Measurements from ENCODE around the gene SYNDIG1L. TPM values are rescaled to one million over a fixed set of nuclear protein-coding genes. Genes with fewer than 3 reads are reported as not detected.

SYNDIG1L gene
- total and polyA plus RNA-seq, 2 of the 4 experiments (the other 2 are of a cell fraction) = not detected

DNA sequence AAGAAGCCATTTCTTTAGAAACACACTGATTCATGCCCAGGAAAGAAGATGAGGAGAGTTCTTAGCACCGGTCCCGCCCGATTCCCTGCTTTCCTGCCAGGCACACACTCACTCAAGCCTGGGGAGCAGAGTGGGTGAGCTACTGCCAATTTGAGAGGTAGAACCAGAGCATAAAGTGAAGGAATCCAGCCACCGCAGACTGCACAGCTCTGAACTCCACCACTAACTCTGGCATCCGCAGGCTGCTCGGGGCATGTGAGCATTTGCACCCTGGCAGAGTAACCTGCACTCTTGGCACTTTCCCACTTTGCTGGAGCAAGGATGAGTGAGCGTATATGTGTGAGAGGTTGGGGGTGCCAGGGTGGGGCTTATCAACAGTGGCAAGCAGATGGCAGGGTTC is 4.0 kb upstream of the SYNDIG1L start:
- no peaks in the 10 kb centered on the region for H3K36me3 ChIP-seq (ENCODE audit: control insufficient read depth, insufficient read depth, low read length)
- H3K56ac ChIP-seq (ENCODE audit: extremely low read depth, insufficient read depth, low read length) = no peak overlapping the region
- no peak overlapping the region for H4K8ac ChIP-seq (ENCODE audit: low read depth in 2 of 2, low read length in 2 of 2)
- WGBS, 2 experiments (ENCODE audit: extremely low coverage in 2 of 2, insufficient read length in 1 of 2) = no CpG with 5 or more reads among the region's 7 CpGs
- no TSS peak for BruUV-seq (replicated peaks)
- no peak overlapping the region for H3K9ac ChIP-seq (ENCODE audit: low read depth, low read length)
- no peak overlapping the region for H2AK9ac ChIP-seq (replicated peaks; ENCODE audit: low read depth, low read length, poor library complexity)
- H2BK20ac ChIP-seq (ENCODE audit: low read depth, low read length) = no peak overlapping the region
- no peak overlapping the region for H4K5ac ChIP-seq (ENCODE audit: low read depth, low read length)
- no peaks in the 10 kb centered on the region for H3K79me1 ChIP-seq (ENCODE audit: low read depth in 1 of 2, low read length in 2 of 2)
- H2AFZ ChIP-seq (replicated peaks; ENCODE audit: low read length, poor library complexity) = no peak overlapping the region
- no peak overlapping the region for H2BK15ac ChIP-seq (ENCODE audit: low read depth, low read length)
- no peak overlapping the region for H3K14ac ChIP-seq (replicated peaks; ENCODE audit: low read depth, low read length)
- no peak overlapping the region for H4K91ac ChIP-seq (ENCODE audit: insufficient read depth, low read depth, low read length)
- H3K4me2 ChIP-seq (ENCODE audit: low read depth, low read length) = no peak overlapping the region
- no peaks in the 10 kb centered on the region for H3K9me1 ChIP-seq (ENCODE audit: insufficient read depth, low read length)
- ATAC-seq (ENCODE audit: low read depth) (no peak), DNase-seq (no peak)
- peaks cover 58% of the 10 kb centered on the region for H3K27me3 ChIP-seq (ENCODE audit: control insufficient read depth, insufficient read depth, low read length)
- H2BK120ac ChIP-seq (ENCODE audit: low read depth, low read length) = no peak overlapping the region
- dilution Hi-C loops (cut with HindIII; ENCODE audit: low sequenced_read_pairs, unreplicated experiment) = no loop called here
- no peaks in the 10 kb centered on the region for H4K20me1 ChIP-seq (ENCODE audit: insufficient read depth, low read length)
- no peak for TF ChIP-seq FOS (IDR thresholded peaks at IDR 0.05; ENCODE audit: low read depth, low read length)
- TF ChIP-seq, protein P1, sequence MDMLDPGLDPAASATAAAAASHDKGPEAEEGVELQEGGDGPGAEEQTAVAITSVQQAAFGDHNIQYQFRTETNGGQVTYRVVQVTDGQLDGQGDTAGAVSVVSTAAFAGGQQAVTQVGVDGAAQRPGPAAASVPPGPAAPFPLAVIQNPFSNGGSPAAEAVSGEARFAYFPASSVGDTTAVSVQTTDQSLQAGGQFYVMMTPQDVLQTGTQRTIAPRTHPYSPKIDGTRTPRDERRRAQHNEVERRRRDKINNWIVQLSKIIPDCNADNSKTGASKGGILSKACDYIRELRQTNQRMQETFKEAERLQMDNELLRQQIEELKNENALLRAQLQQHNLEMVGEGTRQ (IDR thresholded peaks at IDR 0.05; ENCODE audit: low read depth, low read length) = no peak
- TF ChIP-seq RFX5 (IDR thresholded peaks at IDR 0.05; ENCODE audit: low read depth, low read length) = no peak
- no peak for TF ChIP-seq POLR2A (IDR thresholded peaks at IDR 0.05; ENCODE audit: low read depth, low read length)
- TF ChIP-seq NFE2L2 (IDR thresholded peaks at IDR 0.05; ENCODE audit: low read depth, low read length) = no peak
- no peak for TF ChIP-seq CEBPB (IDR thresholded peaks at IDR 0.05; ENCODE audit: low read depth, low read length)
- H3K18ac ChIP-seq (ENCODE audit: low read depth, low read length) = no peak overlapping the region
- CTCF ChIA-PET = no interaction called here
- no peak overlapping the region for H3K23ac ChIP-seq (ENCODE audit: low read depth, low read length)
- POLR2A ChIA-PET (ENCODE audit: unreplicated experiment) = no interaction called here
- H2AK5ac ChIP-seq (ENCODE audit: low read depth, low read length) = no peak overlapping the region
- H3K9me3 ChIP-seq (ENCODE audit: control insufficient read depth, insufficient read depth, low read length) = no peaks in the 10 kb centered on the region
- no peak overlapping the region for H3K4ac ChIP-seq (ENCODE audit: low read depth, low read length)
- no peak overlapping the region for H3K27ac ChIP-seq (ENCODE audit: insufficient read depth, low read length)
- intact Hi-C loops (cut with micrococcal nuclease) = no loop called here
- H2BK5ac ChIP-seq (ENCODE audit: low read depth, low read length, poor library complexity, severe bottlenecking) = no peak overlapping the region
- in situ Hi-C loops (cut with MboI; ENCODE audit: low sequenced_read_pairs) = no loop called here
- H3K4me3 ChIP-seq (ENCODE audit: insufficient read depth, low read depth, low read length) = no peak overlapping the region
- no peaks in the 10 kb centered on the region for H3K4me1 ChIP-seq (ENCODE audit: control insufficient read depth, insufficient read depth, low read length)
